PC-3 (cell line): ENCODE data around the gene SHROOM1. TPM values are rescaled to one million over a fixed set of nuclear protein-coding genes. Genes with fewer than 3 reads are reported as not detected.

Experiments used
- ATAC-seq: fragments of 200-7000 bp; cut with Tn5 transposase; 2 replicates; pipeline ENCODE4 v1.9.1; 2020; ENCODE audit warnings: mild to moderate bottlenecking, moderate library complexity
- BruUV-seq: library from RNA; stranded (reverse); fragments of 400-500 nt; replicated peaks from 2 replicates; lab custom pipeline; 2021; lab: Mats Ljungman, UMichigan
- CTCF ChIA-PET: fragments of 300-600 bp; sonication (Branson Sonifier 250); formaldehyde crosslinking; loops from one replicate; lab custom pipeline; 2022; ENCODE audit warnings: antibody characterized with exemption; lab: Charles Lee
- POLR2A ChIA-PET: fragments of 300-600 bp; sonication (Branson Sonifier 250); formaldehyde crosslinking; loops from one replicate; lab custom pipeline; 2022; ENCODE audit warnings: antibody characterized with exemption; ENCODE audit not compliant: unreplicated experiment; lab: Charles Lee
- DNase-seq: peaks from one replicate; pipeline ENCODE4 v3.0.0-alpha.2; 2015
- H2AFZ ChIP-seq: fragments of 300-600 bp; sonication (generic); 2 replicates; pipeline ENCODE4 v1.6.0; 2016; ENCODE audit warnings: antibody characterized with exemption, low read length
- H3F3A ChIP-seq: fragments of 300-600 bp; sonication (generic); one replicate; pipeline ENCODE4 v1.6.0; 2017; ENCODE audit warnings: antibody characterized with exemption, low read length, control low read depth, mild to moderate bottlenecking; ENCODE audit not compliant: unreplicated experiment
- H3K27ac ChIP-seq: fragments of 300-600 bp; sonication (generic); 2 replicates; pipeline ENCODE4 v1.5.1; 2016; ENCODE audit warnings: mild to moderate bottlenecking, low read length
- H3K27me3 ChIP-seq: fragments of 300-600 bp; sonication (generic); 2 replicates; pipeline ENCODE4 v1.6.1; 2016; ENCODE audit warnings: low read length, mixed read lengths
- H3K36me3 ChIP-seq: fragments of 300-600 bp; sonication (generic); 2 replicates; pipeline ENCODE4 v1.6.1; 2016; ENCODE audit warnings: low read depth, mixed run types, low read length, mixed read lengths
- H3K4me1 ChIP-seq: fragments of 300-600 bp; sonication (generic); 2 replicates; pipeline ENCODE4 v1.5.1; 2016; ENCODE audit warnings: low read length; ENCODE audit not compliant: insufficient read depth
- H3K4me2 ChIP-seq: fragments of 300-600 bp; sonication (generic); 2 replicates; pipeline ENCODE4 v1.6.0; 2016; ENCODE audit warnings: low read length
- H3K4me3 ChIP-seq: fragments of 300-600 bp; sonication (generic); 2 replicates; pipeline ENCODE4 v1.5.1; 2016; ENCODE audit warnings: mild to moderate bottlenecking, low read length, mixed read lengths
- H3K79me2 ChIP-seq: fragments of 300-600 bp; sonication (generic); 2 replicates; pipeline ENCODE4 v1.6.1; 2017; ENCODE audit warnings: low read length, mixed read lengths
- H3K9ac ChIP-seq: fragments of 300-600 bp; sonication (generic); 2 replicates; pipeline ENCODE4 v1.6.0; 2016; ENCODE audit warnings: mild to moderate bottlenecking, low read length
- H3K9me2 ChIP-seq: fragments of 300-600 bp; sonication (generic); replicated peaks from 2 replicates; pipeline ENCODE4 v1.6.1; 2016; ENCODE audit warnings: mixed run types, low read length, mixed read lengths
- H3K9me3 ChIP-seq: fragments of 300-600 bp; sonication (generic); 2 replicates; pipeline ENCODE4 v1.6.1; 2016; ENCODE audit warnings: low read length, mixed read lengths
- H4K20me1 ChIP-seq: fragments of 300-600 bp; sonication (generic); 2 replicates; pipeline ENCODE4 v1.6.1; 2016; ENCODE audit warnings: low read length, mixed read lengths
- EZH2 ChIP-seq: fragments of 300-600 bp; sonication (generic); IDR thresholded peaks from one replicate; pipeline ENCODE4 v1.6.1; 2017; ENCODE audit warnings: antibody characterized with exemption, mild to moderate bottlenecking, low read length; ENCODE audit not compliant: unreplicated experiment
- EZH2phosphoT487 ChIP-seq: fragments of 300-600 bp; sonication (generic); IDR thresholded peaks from 2 replicates; pipeline ENCODE4 v1.6.1; 2018; ENCODE audit warnings: mild to moderate bottlenecking, antibody characterized with exemption, low read length, borderline replicate concordance
- intact Hi-C: fragments of 100-400 bp; cut with micrococcal nuclease; formaldehyde crosslinking; loops from 2 replicates; pipeline ENCODE4 v1.9.0; 2023
- total RNA-seq: library from RNA; depleted of rRNA; stranded (reverse); fragments of >200 nt; gene quantifications from 2 replicates; pipeline ENCODE4 v1.2.3, GENCODE V29; 2014
- TF ChIP-seq, protein P1 (sequence below): fragments of 300-600 bp; sonication (generic); conservative IDR thresholded peaks from 2 replicates; pipeline ENCODE4 v1.5.1; 2017; ENCODE audit warnings: antibody characterized with exemption, low read depth, mild to moderate bottlenecking, low read length

The SHROOM1 gene
- total RNA-seq, 1 experiment from 2014 or later: 13.6 TPM

DNA sequence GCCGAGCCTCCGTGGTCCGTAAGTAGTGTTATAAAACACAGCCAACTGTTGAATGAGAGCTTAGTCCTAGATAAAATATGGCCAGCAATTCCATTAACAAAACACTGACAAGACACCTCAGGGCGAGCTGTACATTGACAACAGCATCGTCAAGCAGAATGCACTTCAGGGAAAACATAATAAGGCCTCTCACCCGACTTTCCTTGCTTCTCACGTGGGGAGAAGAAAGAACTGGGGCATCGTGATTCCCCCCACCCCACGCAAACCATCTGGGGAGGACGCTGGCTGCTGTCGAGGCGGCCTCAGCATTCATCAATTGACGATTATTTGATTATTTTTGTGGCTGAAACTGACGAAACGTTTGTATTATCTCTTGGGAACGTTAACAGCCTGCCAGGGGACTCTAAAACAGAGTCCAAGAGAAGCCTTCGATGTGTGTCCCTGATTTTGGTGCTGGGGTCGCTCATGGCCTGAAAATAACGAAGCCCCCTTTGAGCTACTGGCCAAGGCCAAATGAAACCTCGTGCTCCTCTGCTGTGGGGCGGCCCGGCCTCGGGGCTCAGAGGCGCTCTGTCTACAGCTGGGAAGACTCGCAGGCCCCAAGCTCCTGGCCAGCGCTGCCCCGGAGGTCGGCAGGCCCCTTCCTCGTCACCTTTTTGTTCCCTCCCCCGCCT is 35.4 kb upstream of the SHROOM1 start:
- Histone ChIP-seq H3K4me1 (peaks cover 15% of the 10 kb centered on the region), H3K4me3 (peak overlapping the region; percentile 96), H3K9ac (peak overlapping the region; percentile 97), H4K20me1 (peaks cover 7% of the 10 kb centered on the region), H3K4me2 (peak overlapping the region; percentile 92), H3K27me3 (no peaks in the 10 kb centered on the region), H3K9me3 (no peaks in the 10 kb centered on the region), H3K36me3 (peaks cover 12% of the 10 kb centered on the region; the same call in 1 of the 2 replicates), H2AFZ (peak overlapping the region; percentile 85), H3K9me2 (no peaks in the 10 kb centered on the region), H3K27ac (peak overlapping the region; percentile 55), H3K79me2 (peaks cover 18% of the 10 kb centered on the region), H3F3A (no peaks in the 10 kb centered on the region)
- intact Hi-C loops: loop anchor here (1.0 kb wide), 1 partner anchor 36 kb away; the partner anchor contains the start of gene SHROOM1
- BruUV-seq: TSS peak; percentile 90
- CTCF ChIA-PET: interaction anchor here (0.9 kb wide), 1 partner anchor 46 kb away, joined by 3 read pairs; no protein-coding TSS in a partner anchor
- POLR2A ChIA-PET: no interaction called here
- no peak for TF ChIP-seq EZH2
- TF ChIP-seq, protein P1, sequence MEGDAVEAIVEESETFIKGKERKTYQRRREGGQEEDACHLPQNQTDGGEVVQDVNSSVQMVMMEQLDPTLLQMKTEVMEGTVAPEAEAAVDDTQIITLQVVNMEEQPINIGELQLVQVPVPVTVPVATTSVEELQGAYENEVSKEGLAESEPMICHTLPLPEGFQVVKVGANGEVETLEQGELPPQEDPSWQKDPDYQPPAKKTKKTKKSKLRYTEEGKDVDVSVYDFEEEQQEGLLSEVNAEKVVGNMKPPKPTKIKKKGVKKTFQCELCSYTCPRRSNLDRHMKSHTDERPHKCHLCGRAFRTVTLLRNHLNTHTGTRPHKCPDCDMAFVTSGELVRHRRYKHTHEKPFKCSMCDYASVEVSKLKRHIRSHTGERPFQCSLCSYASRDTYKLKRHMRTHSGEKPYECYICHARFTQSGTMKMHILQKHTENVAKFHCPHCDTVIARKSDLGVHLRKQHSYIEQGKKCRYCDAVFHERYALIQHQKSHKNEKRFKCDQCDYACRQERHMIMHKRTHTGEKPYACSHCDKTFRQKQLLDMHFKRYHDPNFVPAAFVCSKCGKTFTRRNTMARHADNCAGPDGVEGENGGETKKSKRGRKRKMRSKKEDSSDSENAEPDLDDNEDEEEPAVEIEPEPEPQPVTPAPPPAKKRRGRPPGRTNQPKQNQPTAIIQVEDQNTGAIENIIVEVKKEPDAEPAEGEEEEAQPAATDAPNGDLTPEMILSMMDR: no peak
- no peak for TF ChIP-seq EZH2phosphoT487
- no peak for DNase-seq
- ATAC-seq: peak; percentile 48

DNA sequence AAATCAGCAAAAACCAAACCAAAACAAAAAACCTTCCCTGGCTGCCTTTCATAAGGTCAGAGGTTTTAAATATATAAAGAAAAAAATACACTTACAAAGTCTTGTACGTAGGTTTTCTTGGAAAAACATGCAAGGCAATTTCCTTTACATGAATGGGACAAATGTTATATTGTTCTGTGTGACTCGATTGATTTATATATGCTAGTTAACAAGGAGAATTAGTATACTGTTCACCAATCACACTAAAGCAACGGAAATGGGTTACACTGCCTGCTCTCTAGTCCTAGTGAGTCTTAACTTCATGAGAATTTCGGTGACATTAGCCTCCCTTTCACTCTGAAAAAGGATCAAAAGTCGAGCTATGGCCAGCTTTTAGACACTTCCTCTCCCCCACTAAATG is 30.3 kb upstream of the SHROOM1 start:
- no peak overlapping the region for H3K9ac ChIP-seq
- H3F3A ChIP-seq: no peaks in the 10 kb centered on the region
- H3K79me2 ChIP-seq: no peaks in the 10 kb centered on the region
- no TSS peak for BruUV-seq
- H3K36me3 ChIP-seq: no peaks in the 10 kb centered on the region
- DNase-seq: no peak
- H3K27me3 ChIP-seq: no peaks in the 10 kb centered on the region
- POLR2A ChIA-PET: no interaction called here
- intact Hi-C loops: no loop called here
- H3K9me3 ChIP-seq: no peaks in the 10 kb centered on the region
- H3K4me3 ChIP-seq: no peak overlapping the region
- no peaks in the 10 kb centered on the region for H3K9me2 ChIP-seq
- H2AFZ ChIP-seq: no peak overlapping the region
- H3K4me1 ChIP-seq: peaks cover 2% of the 10 kb centered on the region; the same call in 1 of the 2 replicates
- TF ChIP-seq, protein P1: no peak
- TF ChIP-seq EZH2: no peak
- TF ChIP-seq EZH2phosphoT487: no peak
- CTCF ChIA-PET: no interaction called here
- no peak overlapping the region for H3K4me2 ChIP-seq
- no peaks in the 10 kb centered on the region for H4K20me1 ChIP-seq
- H3K27ac ChIP-seq: no peak overlapping the region
- no peak for ATAC-seq

GRCh38 chr5:132859889-132860437 is 29.5 kb upstream of the SHROOM1 start:
- POLR2A ChIA-PET: no interaction called here
- no TSS peak for BruUV-seq
- CTCF ChIA-PET: no interaction called here

More at GRCh38 chr5:132859889-132860437, 29.5 kb upstream of the SHROOM1 start:
- Histone ChIP-seq H3K4me2 (no peak overlapping the region), H3K27ac (no peak overlapping the region), H3K36me3 (no peaks in the 10 kb centered on the region), H3F3A (no peaks in the 10 kb centered on the region), H3K27me3 (no peaks in the 10 kb centered on the region), H3K79me2 (no peaks in the 10 kb centered on the region), H3K9me2 (no peaks in the 10 kb centered on the region), H4K20me1 (no peaks in the 10 kb centered on the region), H2AFZ (no peak overlapping the region), H3K4me3 (no peak overlapping the region), H3K4me1 (no peaks in the 10 kb centered on the region), H3K9ac (no peak overlapping the region), H3K9me3 (no peaks in the 10 kb centered on the region)
- TF ChIP-seq EZH2phosphoT487: no peak
- TF ChIP-seq, protein P1: no peak
- no peak for TF ChIP-seq EZH2
- DNase-seq (no peak), ATAC-seq (no peak)
- intact Hi-C loops: no loop called here
